Ovary (tissue), 3 donors: Measurements from ENCODE around the gene GLI1.

ENCODE experiments used
- POLR2A ChIP-seq: fragments of 450-650 bp; IDR thresholded peaks from one replicate; pipeline ENCODE4 v1.6.1; 2017; ENCODE audit warnings: antibody characterized with exemption, mild to moderate bottlenecking, moderate library complexity
- TF ChIP-seq, protein P1 (sequence below), 3 donors: fragments of 450-650 bp in 2 of 3; fragments of 200-600 bp in 1 of 3; IDR thresholded peaks; one replicate each; pipeline versions ENCODE4 v1.5.1 to v1.8.0; 2016 to 2022; ENCODE audit warnings: antibody characterized with exemption in 3 of 3, mild to moderate bottlenecking in 1 of 3
- donor health status: DM: no; HTN: no; CAD: no.

- TF ChIP-seq, protein P1, sequence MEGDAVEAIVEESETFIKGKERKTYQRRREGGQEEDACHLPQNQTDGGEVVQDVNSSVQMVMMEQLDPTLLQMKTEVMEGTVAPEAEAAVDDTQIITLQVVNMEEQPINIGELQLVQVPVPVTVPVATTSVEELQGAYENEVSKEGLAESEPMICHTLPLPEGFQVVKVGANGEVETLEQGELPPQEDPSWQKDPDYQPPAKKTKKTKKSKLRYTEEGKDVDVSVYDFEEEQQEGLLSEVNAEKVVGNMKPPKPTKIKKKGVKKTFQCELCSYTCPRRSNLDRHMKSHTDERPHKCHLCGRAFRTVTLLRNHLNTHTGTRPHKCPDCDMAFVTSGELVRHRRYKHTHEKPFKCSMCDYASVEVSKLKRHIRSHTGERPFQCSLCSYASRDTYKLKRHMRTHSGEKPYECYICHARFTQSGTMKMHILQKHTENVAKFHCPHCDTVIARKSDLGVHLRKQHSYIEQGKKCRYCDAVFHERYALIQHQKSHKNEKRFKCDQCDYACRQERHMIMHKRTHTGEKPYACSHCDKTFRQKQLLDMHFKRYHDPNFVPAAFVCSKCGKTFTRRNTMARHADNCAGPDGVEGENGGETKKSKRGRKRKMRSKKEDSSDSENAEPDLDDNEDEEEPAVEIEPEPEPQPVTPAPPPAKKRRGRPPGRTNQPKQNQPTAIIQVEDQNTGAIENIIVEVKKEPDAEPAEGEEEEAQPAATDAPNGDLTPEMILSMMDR (IDR thresholded peaks at IDR 0.05) = no peak
- TF ChIP-seq POLR2A = no peak
Observed at GRCh38 chr12:57476993-57477709, 17.6 kb downstream of the GLI1 start.
